Upper lobe of left lung (tissue), 4 donors: ENCODE results near the gene MLIP.
A peak's percentile ranks its signal among the peaks of the same experiment; 100 is the strongest.

Experiments used
- CTCF ChIP-seq, 6 experiments: fragments of 450-650 bp in 4 of 6; fragments of 200-600 bp in 2 of 6; sonication (generic) in 2 of 6; IDR thresholded peaks; one replicate each; pipeline ENCODE4 v1.5.1; 2016 to 2019; ENCODE audit warnings: antibody characterized with exemption in 6 of 6
- POLR2A ChIP-seq, 4 donors: fragments of 450-650 bp; IDR thresholded peaks; one replicate each; pipeline ENCODE4 v1.5.1; 2016 to 2017; ENCODE audit warnings: antibody characterized with exemption in 4 of 4, mild to moderate bottlenecking in 2 of 4

- TF ChIP-seq CTCF (IDR thresholded peaks at IDR 0.05) (peak in 2 of 6 experiments; percentile 21 to 28), POLR2A (IDR thresholded peaks at IDR 0.05) (no peak)
Measured at GRCh38 chr6:54244430-54244829, 133.2 kb downstream of the MLIP start.
